Measurements from ENCODE around the gene SEMA3C. TPM values are rescaled to one million over a fixed set of nuclear protein-coding genes. Genes with fewer than 3 reads are reported as not detected.
"Not testable (repeated sequence)": the region's sequence is repeated elsewhere in the genome, so short reads cannot be mapped to it uniquely, and the experiment has no call there.

Gene SEMA3C
- polyA plus RNA-seq, 3 donors: 1.3 to 18.0 (median 16.5) TPM

DNA sequence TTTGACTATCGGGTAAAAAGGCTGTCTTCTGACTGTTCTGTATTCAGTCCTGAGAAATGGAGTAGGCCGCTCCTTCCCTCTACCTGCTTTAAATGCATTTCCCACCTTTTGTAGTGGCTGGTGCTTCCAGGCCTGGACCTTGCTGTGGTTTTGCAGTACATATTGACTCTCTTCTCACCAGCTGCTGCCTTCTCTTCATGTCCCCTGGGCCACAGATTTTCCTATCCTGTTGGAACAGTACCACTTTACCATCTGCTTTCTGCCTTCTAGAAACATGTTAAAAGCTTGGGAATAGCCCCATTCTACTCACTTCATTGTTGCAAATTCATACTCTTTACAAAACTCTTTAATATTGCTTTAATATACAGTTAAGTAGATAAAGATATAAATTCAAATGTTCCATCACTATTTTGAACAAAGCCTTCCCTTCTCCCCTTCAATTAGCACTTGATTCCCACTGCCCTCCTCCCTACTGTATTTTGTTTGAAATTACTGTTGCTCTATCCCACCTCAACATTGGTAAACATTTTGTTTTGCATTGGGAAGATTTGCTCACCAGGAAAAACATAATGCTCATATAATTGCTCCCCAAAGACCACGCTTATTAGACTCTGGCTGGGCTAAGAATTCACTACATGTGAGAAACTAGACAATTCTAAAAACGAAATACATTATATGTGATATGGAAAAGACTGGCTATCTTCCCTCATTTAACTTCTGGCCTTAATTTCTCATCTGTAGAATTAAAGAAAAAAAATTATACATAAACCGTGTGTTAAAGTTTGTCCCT lies 17.3 kb upstream of the SEMA3C start:
- H3K27ac ChIP-seq (ENCODE audit: low read depth, low read length): no peak overlapping the region
- WGBS, 3 donors: 92 to 95% (median 94%) methylated on average over 5 of the region's 5 CpGs

DNA sequence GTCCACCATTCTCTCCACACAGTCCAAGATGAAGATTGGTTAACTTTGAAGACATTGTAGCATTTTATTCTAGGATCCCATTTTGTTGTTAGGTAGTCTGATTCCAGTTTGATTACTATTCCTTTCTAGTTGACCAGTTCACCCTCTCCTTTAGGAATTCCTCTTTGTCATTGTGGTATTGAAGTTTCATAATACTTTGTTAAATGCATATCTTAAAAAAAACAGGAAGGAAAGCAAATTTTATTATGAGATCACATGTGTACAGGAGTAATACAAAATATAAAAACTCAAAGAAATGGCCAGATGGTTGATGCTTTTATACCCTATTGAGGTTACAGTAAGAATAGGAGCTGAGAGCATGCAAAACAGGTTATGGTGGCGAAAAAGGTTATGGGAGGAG lies 15.5 kb upstream of the SEMA3C start:
- WGBS, 3 donors: 75 to 87% (median 80%) methylated on average over 1 of the region's 1 CpG

DNA sequence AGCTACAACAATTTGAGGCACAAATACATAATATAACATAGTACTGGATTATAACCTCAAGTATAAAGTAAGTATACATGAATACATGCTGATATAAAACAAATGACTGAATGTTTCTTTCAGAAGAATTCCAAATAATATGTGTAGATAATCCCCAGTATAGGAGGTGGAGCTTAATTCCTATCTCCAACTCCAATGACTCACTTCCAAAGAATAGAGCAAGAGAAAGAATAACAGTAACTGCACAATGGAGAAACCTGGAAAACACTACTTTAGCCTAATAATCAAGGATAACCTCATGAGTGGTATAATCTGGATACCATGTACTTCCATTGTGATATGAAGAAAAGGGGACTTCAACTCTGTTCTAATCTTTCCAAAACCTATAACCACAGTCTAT lies 13.7 kb upstream of the SEMA3C start:
- no peak overlapping the region for H3K27ac ChIP-seq (ENCODE audit: low read depth, low read length)

More for the DNA sequence above, 15.5 kb upstream of the SEMA3C start:
- no peak overlapping the region for H3K27ac ChIP-seq (ENCODE audit: low read depth, low read length)

DNA sequence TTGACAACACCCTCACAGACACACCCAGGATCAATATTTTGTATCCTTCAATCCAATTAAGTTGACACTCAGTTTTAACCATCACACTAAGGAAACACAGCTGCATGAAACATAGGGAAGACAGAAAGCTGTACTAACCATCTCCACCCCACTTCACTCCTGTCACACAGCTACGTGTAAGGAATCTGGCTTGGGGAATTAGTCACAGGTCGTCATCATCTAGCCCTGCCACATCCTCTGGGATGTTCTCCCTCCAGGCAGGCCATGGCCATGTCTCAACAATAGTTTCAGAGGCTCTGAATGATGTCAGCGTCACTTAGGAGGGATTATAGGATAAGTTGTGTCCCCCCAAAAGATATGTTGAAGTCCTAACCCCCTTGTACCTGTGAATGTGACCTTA lies 10.8 kb upstream of the SEMA3C start:
- H3K27ac ChIP-seq (ENCODE audit: low read depth, low read length): no peak overlapping the region
- 80 to 89% (median 86%) methylated on average over 3 of the region's 3 CpGs for WGBS, 3 donors

DNA sequence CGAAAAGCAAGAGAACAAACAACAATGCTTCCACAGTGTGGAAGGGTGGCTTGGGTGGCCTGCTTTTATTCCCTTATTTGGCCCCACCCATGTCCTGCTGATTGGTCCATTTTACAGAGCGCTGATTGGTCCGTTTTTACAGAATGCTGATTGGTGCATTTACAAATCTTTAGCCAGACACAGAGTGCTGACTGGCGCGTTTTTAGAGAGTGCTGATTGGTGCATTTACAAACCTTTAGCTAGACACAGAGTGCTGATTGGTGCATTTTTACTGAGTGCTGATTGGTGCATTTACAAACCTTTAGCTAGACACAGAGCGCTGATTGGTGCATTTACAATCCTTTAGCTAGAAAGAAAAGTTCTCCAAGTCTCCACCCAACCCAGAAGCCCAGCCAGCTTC lies 8.1 kb upstream of the SEMA3C start:
- 95 to 97% (median 95%) methylated on average over 6 of the region's 6 CpGs for WGBS, 3 donors
- H3K27ac ChIP-seq (ENCODE audit: low read depth, low read length): not testable (repeated sequence)

DNA sequence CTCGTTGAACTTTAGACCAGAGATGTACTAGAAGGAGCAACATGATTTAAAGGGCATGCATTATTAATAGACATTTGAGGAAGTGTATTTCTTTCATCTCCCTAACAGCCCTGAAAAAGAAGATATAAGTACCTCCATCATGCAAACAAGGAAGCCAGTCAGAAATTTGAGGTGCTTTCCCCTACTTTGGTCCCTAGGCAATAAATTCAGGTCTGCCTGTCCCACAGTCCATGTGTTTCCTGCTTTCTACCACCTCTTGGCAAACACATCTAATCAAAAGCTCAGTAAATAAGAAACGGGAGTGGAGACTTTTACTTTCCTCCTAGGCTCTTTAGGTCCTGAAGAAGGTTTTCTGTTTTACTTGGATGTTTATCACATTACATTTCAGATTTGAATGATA lies 5.2 kb upstream of the SEMA3C start:
- no peak overlapping the region for H3K27ac ChIP-seq (ENCODE audit: low read depth, low read length)
- 17 to 68% (median 29%) methylated on average over 2 of the region's 2 CpGs for WGBS, 3 donors

DNA sequence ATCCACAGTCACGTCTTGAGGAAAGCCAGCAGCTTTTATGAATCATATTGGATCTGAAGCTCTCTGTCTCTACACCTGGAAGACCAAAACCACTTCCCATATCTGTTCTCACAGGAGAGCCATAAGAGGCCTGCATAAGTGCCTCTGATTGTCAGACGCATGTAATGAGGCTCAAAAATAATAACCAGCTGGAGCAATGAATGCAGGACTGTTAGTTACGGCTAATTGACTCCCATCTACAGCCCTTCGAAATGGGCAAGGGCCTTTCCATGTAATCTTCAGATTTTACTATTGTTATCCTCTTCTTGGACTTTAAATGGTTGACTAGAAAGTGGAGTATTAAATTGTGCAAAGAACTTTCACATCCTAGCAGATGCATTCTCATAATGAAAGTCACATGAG lies 4.4 kb upstream of the SEMA3C start:
- H3K27ac ChIP-seq (ENCODE audit: low read depth, low read length): no peak overlapping the region
- WGBS, 3 donors: 79 to 90% (median 90%) methylated on average over 4 of the region's 4 CpGs

DNA sequence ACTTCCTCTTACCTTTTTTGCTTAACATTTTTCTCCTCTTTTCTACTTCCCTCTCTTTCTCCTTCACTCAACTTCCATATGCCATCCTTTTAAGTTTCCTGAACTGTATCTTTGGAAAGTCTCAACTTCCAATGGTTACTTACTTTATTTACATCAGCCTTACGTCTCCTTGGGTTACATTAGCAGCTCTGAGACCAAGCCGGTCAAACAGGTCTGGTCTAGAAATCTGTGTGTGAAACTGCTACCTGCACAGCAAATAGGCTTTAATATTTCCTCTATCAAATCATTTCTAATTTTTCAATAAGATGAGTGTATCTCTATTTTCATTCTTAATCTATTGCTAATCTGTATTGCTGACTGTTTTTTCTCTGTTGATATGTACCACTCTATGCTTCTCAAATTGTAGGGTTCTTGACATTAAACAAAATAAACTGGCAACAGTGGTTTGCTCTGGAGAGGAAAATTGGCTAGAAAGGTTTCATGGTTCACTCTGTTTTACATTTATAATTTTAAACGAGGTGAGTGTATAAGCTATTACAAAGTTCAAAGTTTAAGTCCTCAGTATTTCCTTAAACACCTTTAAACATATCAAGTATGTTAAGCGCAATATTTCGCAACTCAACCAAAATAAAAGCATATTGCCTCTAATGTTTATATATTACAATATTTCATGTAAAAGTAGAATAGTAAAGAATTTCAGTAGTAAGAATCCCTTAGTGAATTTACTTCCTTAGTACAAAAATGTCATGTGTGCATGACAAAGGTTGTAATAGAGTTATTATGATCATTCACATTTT lies 3.6 kb upstream of the SEMA3C start:
- WGBS, 3 donors: 57 to 87% (median 86%) methylated on average over 5 of the region's 5 CpGs
- H3K27ac ChIP-seq (ENCODE audit: low read depth, low read length): no peak overlapping the region

DNA sequence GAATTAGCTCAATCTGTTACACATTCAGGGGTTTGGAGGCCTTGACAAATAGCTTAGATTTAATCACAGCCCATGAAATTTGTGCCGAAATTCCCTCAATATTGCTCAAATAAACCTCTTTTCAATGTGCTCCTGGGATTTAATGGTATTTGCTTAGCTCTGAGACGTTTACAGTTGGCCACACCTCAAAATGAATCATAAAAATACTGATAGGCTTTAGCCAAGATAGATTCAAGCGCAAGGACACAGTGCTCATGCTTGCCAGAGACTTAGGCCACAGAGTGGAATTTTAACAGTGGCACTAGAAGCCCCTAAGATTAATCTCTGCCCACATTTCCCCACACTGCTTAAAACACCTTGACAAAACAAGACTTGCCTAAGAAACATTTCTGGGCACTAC lies 2.3 kb upstream of the SEMA3C start:
- 38 to 63% (median 47%) methylated on average over 3 of the region's 3 CpGs for WGBS, 3 donors
- H3K27ac ChIP-seq (ENCODE audit: low read depth, low read length): no peak overlapping the region

DNA sequence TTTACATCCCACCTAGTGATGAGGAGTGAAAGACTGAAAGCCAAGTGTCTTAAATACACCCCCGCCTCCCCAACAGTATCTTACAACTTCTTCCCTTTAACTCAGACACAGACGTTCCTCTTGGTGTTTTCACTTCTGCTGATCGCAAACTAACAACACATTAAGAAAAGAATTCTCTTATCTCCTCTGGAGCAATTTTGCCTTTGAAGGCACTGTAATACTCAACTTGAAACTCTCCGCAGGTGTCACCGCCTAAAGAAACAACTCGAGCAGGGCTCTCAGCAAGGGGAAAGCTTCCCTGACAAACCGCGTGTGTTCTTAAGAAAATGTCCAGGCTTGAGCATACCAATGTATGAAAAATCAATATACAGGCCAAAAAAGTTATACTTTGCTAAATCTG lies 452 bp downstream of the SEMA3C start:
- peak overlapping the region; percentile 75 for H3K27ac ChIP-seq (ENCODE audit: low read depth, low read length)
- WGBS, 3 donors: 6 to 7% (median 6%) methylated on average over 8 of the region's 8 CpGs

DNA sequence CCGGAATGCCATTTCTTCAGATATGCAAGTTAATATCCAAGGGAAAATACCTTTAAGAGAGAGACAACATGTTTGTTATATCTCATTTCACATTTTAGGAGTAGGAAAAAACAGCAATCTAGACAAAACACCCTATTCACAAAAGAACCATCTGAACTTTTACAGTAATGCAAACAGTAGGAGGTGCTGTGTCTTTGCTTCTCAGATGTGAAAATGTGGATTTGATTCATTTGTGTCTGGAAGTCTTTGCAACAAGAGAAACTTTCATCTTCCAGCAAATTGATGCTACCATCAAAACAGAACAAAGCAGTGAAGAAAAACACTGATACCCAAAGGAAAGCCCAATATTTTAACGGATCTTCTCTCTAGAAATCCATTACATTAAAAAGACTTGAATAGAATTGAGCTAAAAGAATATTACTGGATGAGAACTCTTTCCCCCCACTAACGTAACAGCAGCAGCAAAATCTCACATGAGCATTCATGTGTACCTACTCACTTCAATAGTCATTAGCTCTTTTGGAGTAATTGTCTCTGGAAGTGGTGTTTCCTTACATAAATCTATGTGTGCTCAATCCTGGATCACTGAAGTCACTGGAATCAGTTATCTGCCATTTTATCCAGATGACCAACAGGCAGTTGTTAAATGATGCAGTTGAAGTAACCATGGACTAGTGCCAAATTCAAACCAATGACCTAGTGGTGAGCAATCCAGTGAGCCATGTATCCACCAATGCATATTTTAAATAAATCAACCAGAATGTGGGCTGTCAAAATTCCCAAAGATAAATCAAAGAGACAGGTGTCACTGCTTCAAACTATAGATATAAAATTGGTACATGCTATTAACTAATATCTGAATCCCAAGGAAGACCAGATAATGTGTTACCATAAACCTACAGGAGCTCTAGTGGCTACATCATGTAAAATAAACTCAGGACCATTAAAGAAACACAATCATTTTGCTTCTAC lies 1.8 kb downstream of the SEMA3C start:
- no peak overlapping the region for H3K27ac ChIP-seq (ENCODE audit: low read depth, low read length)
- 60 to 72% (median 69%) methylated on average over 3 of the region's 3 CpGs for WGBS, 3 donors

DNA sequence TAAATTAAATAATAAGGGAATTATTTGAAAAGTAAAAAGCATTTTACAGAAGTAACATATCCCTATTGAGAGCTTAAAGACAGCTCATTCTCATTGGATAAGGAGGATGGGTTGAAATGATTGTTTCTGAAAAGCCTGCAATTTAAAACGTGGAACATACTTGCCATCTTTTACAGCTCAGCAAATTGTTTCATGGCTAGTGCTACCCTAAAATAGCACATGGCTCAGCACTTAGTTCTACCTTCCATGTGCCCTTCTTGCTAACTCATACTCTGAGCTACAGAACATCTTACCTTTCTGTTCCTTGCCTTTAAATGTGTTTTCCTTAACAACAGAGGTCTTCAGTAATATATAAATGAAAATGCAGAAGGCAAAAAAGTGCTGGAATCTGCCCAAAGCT lies 8.6 kb downstream of the SEMA3C start:
- H3K27ac ChIP-seq (ENCODE audit: low read depth, low read length): no peak overlapping the region
- WGBS, 3 donors: 33 to 62% (median 59%) methylated on average over 1 of the region's 1 CpG

DNA sequence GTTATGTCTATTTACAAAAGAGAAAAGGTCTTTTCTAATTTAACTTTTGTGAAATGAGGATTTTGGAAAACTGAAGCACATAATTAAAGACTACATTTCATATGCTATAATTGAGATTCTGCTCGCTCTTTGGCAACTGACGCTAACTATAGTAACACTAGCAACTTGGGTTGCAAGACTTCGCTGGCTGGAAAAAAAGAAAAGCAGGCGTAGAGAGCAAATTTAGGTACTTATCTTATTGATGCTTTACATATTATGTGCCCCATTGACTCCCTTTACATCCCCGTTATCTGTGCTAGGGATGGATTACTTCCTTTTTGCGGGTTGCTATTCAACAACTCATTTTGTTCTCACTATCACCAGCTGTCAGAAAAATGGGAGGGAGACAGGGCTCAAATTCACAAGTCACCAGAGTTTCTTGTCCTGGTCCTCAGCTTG lies 10.5 kb downstream of the SEMA3C start:
- H3K27ac ChIP-seq (ENCODE audit: low read depth, low read length): no peak overlapping the region
- WGBS, 3 donors: 70 to 82% (median 79%) methylated on average over 6 of the region's 6 CpGs

DNA sequence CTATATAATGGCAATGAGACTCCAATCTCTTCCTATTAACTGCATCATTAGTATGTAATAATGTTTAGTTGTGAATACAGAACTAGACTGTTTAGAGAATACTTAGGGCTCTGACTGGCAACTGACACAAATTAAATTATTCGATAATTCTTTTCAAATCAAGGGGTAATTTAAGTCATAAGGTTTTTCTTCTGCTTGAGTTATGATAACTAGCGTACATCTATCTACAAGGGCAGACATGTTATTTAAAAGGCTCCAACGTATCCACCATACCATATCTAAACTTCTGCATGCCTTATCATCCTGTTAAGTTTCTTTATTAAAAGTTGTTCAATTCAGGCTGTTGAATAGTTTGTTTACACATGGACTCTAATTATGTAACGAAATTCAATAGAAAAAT lies 11.2 kb downstream of the SEMA3C start:
- H3K27ac ChIP-seq (ENCODE audit: low read depth, low read length): no peak overlapping the region
- WGBS, 3 donors: 64 to 80% (median 78%) methylated on average over 4 of the region's 4 CpGs

DNA sequence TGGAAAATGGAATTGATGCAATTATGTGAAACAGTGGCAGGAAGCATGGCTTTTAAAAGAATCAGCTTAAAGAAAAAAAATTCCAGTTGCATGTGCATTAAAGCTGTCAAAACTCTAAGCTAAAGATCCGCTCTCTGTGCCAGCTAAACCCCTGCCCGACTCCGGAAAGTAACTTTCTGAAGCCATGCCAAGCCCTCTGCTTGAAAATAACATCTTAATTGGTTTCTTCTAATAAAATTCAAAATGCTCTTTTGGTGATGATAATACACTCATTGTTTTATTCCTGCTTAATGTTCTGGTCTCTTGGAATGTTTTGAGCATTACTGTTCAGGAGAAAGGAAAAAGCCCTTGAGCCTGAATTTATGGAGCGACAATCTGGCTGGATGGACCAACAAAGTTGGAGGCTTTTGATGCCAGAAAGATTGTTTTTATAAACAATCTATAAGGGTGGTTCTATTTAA lies 11.7 kb downstream of the SEMA3C start:
- WGBS, 3 donors: 64 to 80% (median 69%) methylated on average over 4 of the region's 4 CpGs
- no peak overlapping the region for H3K27ac ChIP-seq (ENCODE audit: low read depth, low read length)

DNA sequence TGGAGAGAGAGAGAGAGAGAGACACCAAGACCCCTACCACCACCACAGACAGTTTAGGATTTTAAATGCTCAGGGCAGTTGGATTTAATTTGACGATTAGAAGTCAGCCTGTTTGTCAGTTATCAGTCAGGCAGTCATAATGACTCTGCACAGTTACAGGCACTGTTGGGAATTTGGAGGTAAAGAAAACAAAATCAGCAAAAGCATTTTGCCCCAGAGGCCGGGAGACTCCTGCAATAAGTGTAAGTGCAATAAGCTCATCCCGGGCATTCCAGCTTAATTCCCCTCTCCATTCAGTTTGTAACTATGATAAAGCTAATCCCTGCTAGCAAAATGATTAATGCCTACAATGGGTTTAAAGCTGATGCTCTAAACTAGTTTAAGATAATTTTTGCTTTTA lies 13.5 kb downstream of the SEMA3C start:
- 60 to 68% (median 67%) methylated on average over 3 of the region's 3 CpGs for WGBS, 3 donors
- no peak overlapping the region for H3K27ac ChIP-seq (ENCODE audit: low read depth, low read length)

DNA sequence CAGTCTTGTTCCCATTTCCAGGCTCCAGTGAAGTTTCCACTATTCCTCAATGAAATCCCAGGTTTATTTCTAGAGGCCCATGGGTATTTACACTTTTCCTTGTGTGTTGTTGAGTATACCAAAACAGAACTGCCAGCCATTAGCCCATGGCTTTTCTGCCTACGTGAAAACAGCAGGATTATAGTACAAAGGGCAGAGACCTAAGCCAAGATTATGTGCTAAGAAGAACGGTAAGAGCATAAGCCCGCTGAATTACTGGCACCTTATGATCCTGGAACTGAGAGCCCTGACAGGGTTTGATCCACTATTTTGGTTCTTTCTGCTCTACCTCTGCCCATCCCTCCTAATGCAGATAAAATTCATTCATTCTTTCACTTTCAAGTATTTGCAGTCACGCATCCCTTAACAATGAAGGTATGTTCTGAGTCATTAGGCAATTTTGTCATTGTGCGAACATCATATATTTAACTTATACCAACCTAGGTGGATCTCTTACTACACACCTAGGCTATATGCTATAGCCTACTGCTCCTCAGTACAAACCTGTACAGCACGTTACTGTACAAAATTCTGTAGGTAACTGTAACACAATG lies 16.0 kb downstream of the SEMA3C start:
- H3K27ac ChIP-seq (ENCODE audit: low read depth, low read length): no peak overlapping the region
- WGBS, 3 donors: 82 to 90% (median 86%) methylated on average over 6 of the region's 6 CpGs

DNA sequence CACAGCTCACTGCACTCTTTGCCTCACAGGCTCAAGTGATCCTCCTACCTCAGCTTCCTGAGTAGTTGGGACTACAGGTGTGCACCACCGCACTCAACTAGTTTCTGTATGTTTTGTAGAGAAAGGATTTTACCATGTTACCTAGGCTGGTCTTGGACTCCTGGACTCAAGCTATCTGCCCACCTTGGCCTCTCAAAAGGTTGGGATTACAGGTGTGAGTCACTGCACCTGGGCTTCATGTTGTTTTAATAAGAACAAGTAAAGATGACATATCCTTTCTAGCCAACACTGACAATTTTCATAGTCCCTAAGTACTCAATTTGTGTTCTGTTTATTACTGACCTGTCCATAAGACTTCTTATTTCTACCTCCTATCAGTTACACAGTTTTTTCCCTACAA lies 16.8 kb downstream of the SEMA3C start:
- 95 to 100% (median 97%) methylated on average over 1 of the region's 1 CpG for WGBS, 3 donors
- H3K27ac ChIP-seq (ENCODE audit: low read depth, low read length): no peak overlapping the region

All from adipose tissue (tissue), 3 donors.